ENCODE data around the gene FMN1.

FMN1 gene

GRCh38 chr15:32887090-32887489 is 307.4 kb downstream of the FMN1 start:
- no peak overlapping the region for H3K4me3 ChIP-seq (ENCODE audit: low read length)
- H3K9me3 ChIP-seq (ENCODE audit: control insufficient read depth, insufficient read depth, low read length) = no peaks in the 10 kb centered on the region
- H3K9me2 ChIP-seq (replicated peaks; ENCODE audit: control insufficient read depth, low read length) = no peaks in the 10 kb centered on the region
- H3K4me1 ChIP-seq (ENCODE audit: control insufficient read depth, low read length) = no peaks in the 10 kb centered on the region
- H3K27me3 ChIP-seq (ENCODE audit: control insufficient read depth, low read length) = no peaks in the 10 kb centered on the region
- no peak overlapping the region for H3K27ac ChIP-seq (ENCODE audit: low read depth, low read length)
- H3F3A ChIP-seq (ENCODE audit: control insufficient read depth, insufficient read depth) = no peaks in the 10 kb centered on the region
- H3K4me2 ChIP-seq (ENCODE audit: low read length) = no peak overlapping the region
- H4K20me1 ChIP-seq (ENCODE audit: control insufficient read depth, insufficient read depth, low read depth, low read length) = no peaks in the 10 kb centered on the region
- no peaks in the 10 kb centered on the region for H3K36me3 ChIP-seq (ENCODE audit: control insufficient read depth, low read length)
- TF ChIP-seq EZH2phosphoT487 (IDR thresholded peaks at IDR 0.05; ENCODE audit: borderline replicate concordance, low read length) = no peak
- no peaks in the 10 kb centered on the region for H3K79me2 ChIP-seq (ENCODE audit: control insufficient read depth, low read length)

GRCh38 chr15:32886459-32886858 is 308.1 kb downstream of the FMN1 start:
- Histone ChIP-seq H3K4me2 (ENCODE audit: low read length) (no peak overlapping the region), H3K9me2 (replicated peaks; ENCODE audit: control insufficient read depth, low read length) (no peaks in the 10 kb centered on the region), H3K9me3 (ENCODE audit: control insufficient read depth, insufficient read depth, low read length) (no peaks in the 10 kb centered on the region), H3K4me1 (ENCODE audit: control insufficient read depth, low read length) (no peaks in the 10 kb centered on the region), H4K20me1 (ENCODE audit: control insufficient read depth, insufficient read depth, low read depth, low read length) (no peaks in the 10 kb centered on the region), H3K36me3 (ENCODE audit: control insufficient read depth, low read length) (no peaks in the 10 kb centered on the region), H3K79me2 (ENCODE audit: control insufficient read depth, low read length) (no peaks in the 10 kb centered on the region), H3K27me3 (ENCODE audit: control insufficient read depth, low read length) (no peaks in the 10 kb centered on the region), H3K4me3 (ENCODE audit: low read length) (no peak overlapping the region), H3F3A (ENCODE audit: control insufficient read depth, insufficient read depth) (no peaks in the 10 kb centered on the region), H3K27ac (ENCODE audit: low read depth, low read length) (no peak overlapping the region)
- TF ChIP-seq CTCF (IDR thresholded peaks at IDR 0.05; ENCODE audit: low read depth, low read length, poor library complexity, severe bottlenecking) (no peak), EZH2phosphoT487 (IDR thresholded peaks at IDR 0.05; ENCODE audit: borderline replicate concordance, low read length) (no peak)

GRCh38 chr15:32885713-32886112 is 308.8 kb downstream of the FMN1 start:
- Histone ChIP-seq H3K36me3 (ENCODE audit: control insufficient read depth, low read length) (no peaks in the 10 kb centered on the region), H3K4me3 (ENCODE audit: low read length) (no peak overlapping the region), H3K79me2 (ENCODE audit: control insufficient read depth, low read length) (no peaks in the 10 kb centered on the region), H4K20me1 (ENCODE audit: control insufficient read depth, insufficient read depth, low read depth, low read length) (no peaks in the 10 kb centered on the region), H3K4me2 (ENCODE audit: low read length) (no peak overlapping the region), H3K27me3 (ENCODE audit: control insufficient read depth, low read length) (no peaks in the 10 kb centered on the region), H3F3A (ENCODE audit: control insufficient read depth, insufficient read depth) (no peaks in the 10 kb centered on the region), H3K4me1 (ENCODE audit: control insufficient read depth, low read length) (no peaks in the 10 kb centered on the region), H3K9me2 (replicated peaks; ENCODE audit: control insufficient read depth, low read length) (no peaks in the 10 kb centered on the region), H3K27ac (ENCODE audit: low read depth, low read length) (no peak overlapping the region), H3K9me3 (ENCODE audit: control insufficient read depth, insufficient read depth, low read length) (no peaks in the 10 kb centered on the region)
- TF ChIP-seq EZH2phosphoT487 (IDR thresholded peaks at IDR 0.05; ENCODE audit: borderline replicate concordance, low read length) (no peak), CTCF (IDR thresholded peaks at IDR 0.05; ENCODE audit: low read depth, low read length, poor library complexity, severe bottlenecking) (no peak)

- Histone ChIP-seq H3K79me2 (ENCODE audit: control insufficient read depth, low read length) (no peaks in the 10 kb centered on the region), H3K9me2 (replicated peaks; ENCODE audit: control insufficient read depth, low read length) (no peaks in the 10 kb centered on the region), H3K4me1 (ENCODE audit: control insufficient read depth, low read length) (no peaks in the 10 kb centered on the region), H4K20me1 (ENCODE audit: control insufficient read depth, insufficient read depth, low read depth, low read length) (no peaks in the 10 kb centered on the region), H3K9me3 (ENCODE audit: control insufficient read depth, insufficient read depth, low read length) (no peaks in the 10 kb centered on the region), H3K4me2 (ENCODE audit: low read length) (no peak overlapping the region), H3K27ac (ENCODE audit: low read depth, low read length) (no peak overlapping the region), H3K27me3 (ENCODE audit: control insufficient read depth, low read length) (no peaks in the 10 kb centered on the region), H3K4me3 (ENCODE audit: low read length) (no peak overlapping the region), H3F3A (ENCODE audit: control insufficient read depth, insufficient read depth) (no peaks in the 10 kb centered on the region), H3K36me3 (ENCODE audit: control insufficient read depth, low read length) (no peaks in the 10 kb centered on the region)
- TF ChIP-seq CTCF (IDR thresholded peaks at IDR 0.05; ENCODE audit: low read depth, low read length, poor library complexity, severe bottlenecking) (no peak), EZH2phosphoT487 (IDR thresholded peaks at IDR 0.05; ENCODE audit: borderline replicate concordance, low read length) (no peak)
These were observed 310.4 kb downstream of the FMN1 start for GRCh38 chr15:32884146-32884545.

Measured in DOHH2 (cell line).